Activated CD8-positive, alpha-beta T cell treated with anti-CD3 and anti-CD28 coated beads, Interleukin-2, amount 10 ng/mL, durations not matched to agents 7 days and 5 days (primary cell): Measurements from ENCODE around the gene DNAJC22. TPM values are rescaled to one million over a fixed set of nuclear protein-coding genes. Genes with fewer than 3 reads are reported as not detected.
"Not testable (repeated sequence)": the region's sequence is repeated elsewhere in the genome, so short reads cannot be mapped to it uniquely, and the experiment has no call there.

Experiments
- ATAC-seq: fragments of 150-1000 bp; cut with Tn5 transposase; one replicate; pipeline ENCODE4 v1.10.0; 2021; ENCODE audit warnings: moderate library complexity
- CTCF ChIA-PET: fragments of 350-600 bp; sonication (Branson Sonifier 250); formaldehyde crosslinking; loops from one replicate; lab custom pipeline; 2021; ENCODE audit warnings: antibody characterized with exemption; lab: Charles Lee
- POLR2A ChIA-PET: fragments of 350-600 bp; sonication (Branson Sonifier 250); formaldehyde crosslinking; loops from one replicate; lab custom pipeline; 2021; ENCODE audit warnings: antibody characterized with exemption; lab: Charles Lee
- DNase-seq: peaks from one replicate; pipeline ENCODE4 v3.0.0-alpha.2; 2020
- H3K27ac Mint-ChIP-seq: one replicate; pipeline ENCODE4 v1.8.0; 2021; ENCODE audit warnings: mild to moderate bottlenecking, mixed read lengths
- H3K27me3 Mint-ChIP-seq: one replicate; pipeline ENCODE4 v1.8.0; 2021; ENCODE audit warnings: low read depth, mixed read lengths
- H3K36me3 Mint-ChIP-seq: one replicate; pipeline ENCODE4 v1.8.0; 2021; ENCODE audit warnings: low read depth, mixed read lengths
- H3K4me1 Mint-ChIP-seq: one replicate; pipeline ENCODE4 v1.8.0; 2021; ENCODE audit warnings: low read depth, mixed read lengths
- H3K4me3 Mint-ChIP-seq: one replicate; pipeline ENCODE4 v1.8.0; 2021; ENCODE audit warnings: mild to moderate bottlenecking, mixed read lengths
- H3K9me3 Mint-ChIP-seq: one replicate; pipeline ENCODE4 v1.8.0; 2022; ENCODE audit warnings: mixed read lengths; ENCODE audit not compliant: insufficient read depth
- total RNA-seq, 2 experiments: library from RNA; stranded (reverse); gene quantifications; one replicate each; pipeline ENCODE4 v1.2.3, GENCODE V29; 2021

Gene DNAJC22
- total RNA-seq, 2 experiments from 2014 or later, result 0.29 TPM; not detected in 1

DNA sequence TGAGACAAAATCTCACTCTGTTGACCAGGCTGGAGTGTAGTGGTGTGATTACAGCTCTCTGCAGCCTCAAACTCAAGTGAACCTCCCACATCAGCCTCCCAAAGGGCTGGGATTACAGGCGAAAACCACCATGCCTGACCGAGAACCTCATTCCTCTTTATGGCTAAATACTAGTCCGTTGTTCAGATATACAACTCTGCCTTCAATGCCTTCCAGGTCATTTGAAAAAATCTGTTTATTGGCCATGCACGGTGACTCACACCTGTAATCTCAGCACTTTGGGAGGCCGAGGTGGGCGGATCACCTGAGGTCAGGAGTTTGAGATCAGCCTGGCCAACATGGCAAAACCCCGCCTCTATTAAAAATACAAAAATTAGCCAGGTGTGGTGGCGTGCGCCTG, 33.5 kb downstream of the DNAJC22 start:
- ATAC-seq, H3K4me3 Mint-ChIP-seq, H3K36me3 Mint-ChIP-seq, POLR2A ChIA-PET, DNase-seq, H3K9me3 Mint-ChIP-seq, H3K27ac Mint-ChIP-seq, H3K27me3 Mint-ChIP-seq, H3K4me1 Mint-ChIP-seq: not testable (repeated sequence)
- CTCF ChIA-PET, result interaction anchor here (2.3 kb wide), 1 partner anchor 22 kb away, joined by 8 read pairs; no protein-coding TSS in a partner anchor

DNA sequence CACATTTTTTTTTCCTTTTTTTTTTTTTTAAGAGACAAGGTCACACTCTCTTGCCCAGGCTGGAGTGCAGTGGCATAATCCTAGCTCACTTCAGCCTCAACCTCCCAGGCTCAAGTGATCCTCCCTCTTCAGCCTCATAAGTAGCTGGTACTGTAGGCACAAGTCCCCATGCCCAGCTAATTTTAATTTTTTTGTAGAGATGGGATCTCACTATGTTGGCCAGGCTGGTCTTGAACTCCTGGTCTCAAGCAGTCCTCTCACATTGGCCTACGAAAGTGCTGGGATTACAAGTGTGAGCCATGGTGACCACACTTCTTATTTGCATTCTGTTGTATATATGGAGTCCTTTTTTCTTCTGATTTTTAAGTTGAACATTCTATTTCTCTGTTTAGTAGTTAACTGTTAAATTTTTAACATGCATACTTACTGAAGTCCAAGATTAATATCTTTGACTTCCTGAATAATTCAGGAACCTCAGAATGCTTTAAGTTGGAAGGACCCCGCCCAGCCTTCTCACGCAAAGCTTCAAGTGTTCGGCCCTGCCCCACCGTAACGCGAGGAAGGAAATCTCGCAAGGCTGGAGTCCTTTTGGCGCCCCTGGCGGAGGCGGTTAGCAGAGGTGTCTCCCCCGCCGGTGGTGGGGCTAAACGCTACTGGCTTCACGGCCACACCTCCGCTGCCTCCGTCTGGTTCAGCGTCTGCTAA, 42.1 kb downstream of the DNAJC22 start:
- Mint-ChIP-seq H3K27me3 (peaks cover 2% of the 10 kb centered on the region), H3K4me1 (peaks cover 6% of the 10 kb centered on the region), H3K4me3 (no peak overlapping the region), H3K9me3 (no peaks in the 10 kb centered on the region), H3K36me3 (no peaks in the 10 kb centered on the region), H3K27ac (no peak overlapping the region)
- POLR2A ChIA-PET, result interaction anchor here (0.6 to 1.0 kb wide), 2 partner anchors 22 to 113 kb away, joined by 3 read pairs; partner anchors contain the start of gene SPATS2
- ATAC-seq (peak; percentile 94), DNase-seq (peak; percentile 80)
- CTCF ChIA-PET, result interaction anchor here (0.6 to 3.6 kb wide), 15 partner anchors 9 to 288 kb away, joined by 3 to 16 read pairs (median 4); partner anchors contain the start of gene SPATS2

DNA sequence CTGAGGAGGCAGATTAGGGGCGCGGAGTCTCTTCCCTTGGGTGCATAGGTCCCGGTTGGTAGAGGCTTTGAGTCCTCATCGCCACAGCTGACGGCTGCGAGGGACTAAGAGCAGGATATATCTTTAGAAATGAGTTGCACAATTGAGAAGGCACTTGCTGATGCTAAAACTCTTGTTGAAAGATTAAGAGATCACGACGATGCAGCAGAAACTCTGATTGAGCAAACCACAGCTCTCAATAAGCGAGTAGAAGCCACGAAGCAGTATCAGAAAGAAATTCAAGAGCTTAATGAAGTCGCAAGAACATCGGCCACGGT, 42.7 kb downstream of the DNAJC22 start:
- Mint-ChIP-seq H3K27me3 (peaks cover 2% of the 10 kb centered on the region), H3K27ac (no peak overlapping the region), H3K9me3 (no peaks in the 10 kb centered on the region), H3K4me1 (peaks cover 6% of the 10 kb centered on the region), H3K36me3 (no peaks in the 10 kb centered on the region), H3K4me3 (no peak overlapping the region)
- ATAC-seq, result no peak
- POLR2A ChIA-PET, result no interaction called here
- CTCF ChIA-PET, result interaction anchor here (0.7 to 3.6 kb wide), 12 partner anchors 8 to 125 kb away, joined by 3 to 16 read pairs (median 5); partner anchors contain the start of gene SPATS2
- DNase-seq, result no peak

DNA sequence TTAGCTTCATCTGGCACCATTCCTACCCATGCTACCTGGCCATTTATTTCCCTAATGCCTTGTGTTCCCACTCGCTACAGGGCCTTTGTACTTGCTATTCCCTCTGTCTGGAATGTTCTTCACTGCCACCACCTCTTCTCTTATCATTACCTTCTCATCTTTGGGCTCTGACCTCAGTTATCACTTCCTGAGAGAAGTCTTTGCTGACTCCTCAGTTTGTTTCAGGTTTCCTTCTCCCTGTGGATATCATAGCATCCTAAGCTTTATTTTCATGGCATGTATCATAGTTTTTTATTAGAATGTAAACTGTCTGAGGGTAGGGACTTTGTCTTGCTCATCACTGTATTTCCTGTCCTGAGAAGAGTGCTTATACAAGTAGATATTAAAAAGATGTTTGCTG, 50.3 kb downstream of the DNAJC22 start:
- no peaks in the 10 kb centered on the region for H3K4me1 Mint-ChIP-seq
- no peak for ATAC-seq
- POLR2A ChIA-PET, result no interaction called here

DNA sequence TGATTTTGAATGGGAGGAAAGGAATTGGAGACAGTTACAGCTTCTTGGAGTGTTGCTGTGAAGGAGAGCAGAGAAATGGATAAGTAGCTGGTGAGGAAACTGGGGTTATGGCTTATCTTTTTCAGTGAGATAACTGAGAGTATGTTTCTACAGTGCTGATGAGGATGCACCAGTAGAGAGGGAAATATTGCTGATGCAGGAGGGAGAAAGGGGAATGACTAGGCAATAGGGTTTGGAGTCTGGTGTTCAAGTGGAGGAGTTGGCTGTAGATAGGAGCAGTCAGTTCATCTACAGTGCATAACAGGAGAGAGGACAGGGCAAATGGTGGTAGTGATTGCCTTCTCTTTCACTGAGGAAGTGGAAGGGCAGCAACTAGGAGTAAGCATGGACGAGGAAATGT, 53.6 kb downstream of the DNAJC22 start:
- no peak overlapping the region for H3K27ac Mint-ChIP-seq
- no peak for ATAC-seq
- no peak for DNase-seq
- H3K4me3 Mint-ChIP-seq, result no peak overlapping the region
- H3K27me3 Mint-ChIP-seq, result no peaks in the 10 kb centered on the region
- CTCF ChIA-PET, result interaction anchor here (1.2 to 2.1 kb wide), 4 partner anchors 11 to 114 kb away, joined by 3 to 12 read pairs (median 4); no protein-coding TSS in a partner anchor
- H3K36me3 Mint-ChIP-seq, result no peaks in the 10 kb centered on the region
- H3K9me3 Mint-ChIP-seq, result no peaks in the 10 kb centered on the region
- POLR2A ChIA-PET, result no interaction called here
- peaks cover 11% of the 10 kb centered on the region for H3K4me1 Mint-ChIP-seq

More for the DNA sequence above, 50.3 kb downstream of the DNAJC22 start:
- DNase-seq, result no peak
- H3K4me3 Mint-ChIP-seq, result no peak overlapping the region
- no peaks in the 10 kb centered on the region for H3K9me3 Mint-ChIP-seq
- H3K27me3 Mint-ChIP-seq, result no peaks in the 10 kb centered on the region
- CTCF ChIA-PET, result interaction anchor here (0.7 to 2.9 kb wide), 3 partner anchors 8 to 108 kb away, joined by 3 to 15 read pairs (median 6); no protein-coding TSS in a partner anchor
- H3K36me3 Mint-ChIP-seq, result no peaks in the 10 kb centered on the region
- no peak overlapping the region for H3K27ac Mint-ChIP-seq

Other genes with a start within 250 kb of the DNAJC22 start
- 10 to 100 TPM; 35.8 to 37.8 TPM for gene LMBR1L, start 236.0 kb upstream of the DNAJC22 start, total RNA-seq
- gene TUBA1B, start 215.5 kb upstream of the DNAJC22 start, total RNA-seq, result 1,000 to 10,000 TPM; 2,302 to 2,333 TPM
- 100 to 1,000 TPM; 117 to 120 TPM for gene TUBA1A, start 157.8 kb upstream of the DNAJC22 start, total RNA-seq
- 100 to 1,000 TPM; 308 to 324 TPM for gene TUBA1C, start 81.8 kb upstream of the DNAJC22 start, total RNA-seq
- not detected for gene PRPH, start 51.7 kb upstream of the DNAJC22 start, total RNA-seq
- gene TROAP, start 23.6 kb upstream of the DNAJC22 start, total RNA-seq, result 100 to 1,000 TPM; 107 to 111 TPM
- not detected for gene C1QL4, start 9.7 kb upstream of the DNAJC22 start, total RNA-seq
- gene SPATS2, start 20.6 kb downstream of the DNAJC22 start, total RNA-seq, result 10 to 100 TPM; 12.9 to 13.0 TPM
- gene KCNH3, start 192.1 kb downstream of the DNAJC22 start, total RNA-seq, result 1 to 10 TPM; 5.1 to 5.3 TPM
- 10 to 100 TPM; 85.9 to 86.1 TPM for gene MCRS1, start 221.3 kb downstream of the DNAJC22 start, total RNA-seq